ENCODE data around the gene DNAJB4. TPM values are rescaled to one million over a fixed set of nuclear protein-coding genes. Genes with fewer than 3 reads are reported as not detected.
"Not testable (repeated sequence)": the region's sequence is repeated elsewhere in the genome, so short reads cannot be mapped to it uniquely, and the experiment has no call there.

DNAJB4 gene
- total and polyA plus RNA-seq, 5 donors from 2014 or later = 7.6 to 34.4 (median 8.9) TPM

- H3K27ac Mint-ChIP-seq = no peak overlapping the region
- Histone ChIP-seq H3K27ac (ENCODE audit: insufficient read depth, low read length, poor library complexity, severe bottlenecking) (no peak overlapping the region), H3K9me3 (ENCODE audit: control insufficient read depth in 2 of 2, low read length in 2 of 2) (no peaks in the 10 kb centered on the region), H3K36me3 (ENCODE audit: control insufficient read depth, insufficient read depth, low read length) (no peaks in the 10 kb centered on the region), H3K27me3 (ENCODE audit: control insufficient read depth, insufficient read depth, low read length) (no peaks in the 10 kb centered on the region), H3K4me1 (ENCODE audit: control insufficient read depth, insufficient read depth, low read length, poor library complexity, severe bottlenecking) (no peaks in the 10 kb centered on the region), H3K4me3 (ENCODE audit: low read depth, low read length) (no peak overlapping the region)
- peak overlapping the region in 1 of 4 donors; percentile 0 for H3K4me3 Mint-ChIP-seq
- H3K36me3 Mint-ChIP-seq = peaks cover 17% of the 10 kb centered on the region
- no peaks in the 10 kb centered on the region for H3K27me3 Mint-ChIP-seq
- ATAC-seq (ENCODE audit: low read depth in 2 of 2) (no peak), DNase-seq (no peak)
- H3K9me3 Mint-ChIP-seq = no peaks in the 10 kb centered on the region
- peaks cover 18 to 27% (median 22%) of the 10 kb centered on the region in 4 donors for H3K4me1 Mint-ChIP-seq
These were observed 10.5 kb upstream of the DNAJB4 start for GRCh38 chr1:77994117-77994705.

GRCh38 chr1:77996734-77997133 is 8.0 kb upstream of the DNAJB4 start:
- DNase-seq = no peak
- Mint-ChIP-seq H3K9me3 (no peaks in the 10 kb centered on the region), H3K4me1 (peaks cover 0 to 5% (median 4%) of the 10 kb centered on the region in 4 donors), H3K4me3 (no peak overlapping the region), H3K36me3 (peaks cover 13% of the 10 kb centered on the region), H3K27ac (peak overlapping the region in 1 of 3 donors; percentile 69), H3K27me3 (no peaks in the 10 kb centered on the region)
- Histone ChIP-seq H3K27me3 (ENCODE audit: control insufficient read depth, insufficient read depth, low read length) (no peaks in the 10 kb centered on the region), H3K4me3 (ENCODE audit: low read depth, low read length) (no peak overlapping the region), H3K9me3 (ENCODE audit: control insufficient read depth in 2 of 2, low read length in 2 of 2) (no peaks in the 10 kb centered on the region), H3K4me1 (ENCODE audit: control insufficient read depth, insufficient read depth, low read length, poor library complexity, severe bottlenecking) (no peaks in the 10 kb centered on the region), H3K27ac (ENCODE audit: insufficient read depth, low read length, poor library complexity, severe bottlenecking) (no peak overlapping the region), H3K36me3 (ENCODE audit: control insufficient read depth, insufficient read depth, low read length) (no peaks in the 10 kb centered on the region)
- no peak for ATAC-seq (ENCODE audit: low read depth in 2 of 2)

- H3K4me3 ChIP-seq (ENCODE audit: low read depth, low read length); H3K4me3 Mint-ChIP-seq; H3K4me1 ChIP-seq (ENCODE audit: control insufficient read depth, insufficient read depth, low read length, poor library complexity, severe bottlenecking); DNase-seq; H3K9me3 Mint-ChIP-seq; H3K9me3 ChIP-seq (ENCODE audit: control insufficient read depth in 2 of 2, low read length in 2 of 2); ATAC-seq (ENCODE audit: low read depth in 2 of 2); H3K27me3 ChIP-seq (ENCODE audit: control insufficient read depth, insufficient read depth, low read length); H3K36me3 ChIP-seq (ENCODE audit: control insufficient read depth, insufficient read depth, low read length); H3K27me3 Mint-ChIP-seq; H3K27ac ChIP-seq (ENCODE audit: insufficient read depth, low read length, poor library complexity, severe bottlenecking): not testable (repeated sequence)
- Mint-ChIP-seq H3K4me1 (peaks cover 7 to 23% (median 17%) of the 10 kb centered on the region in 4 donors), H3K27ac (peak overlapping the region in 1 of 3 donors; percentile 87), H3K36me3 (peaks cover 11% of the 10 kb centered on the region)
These were observed 4.2 kb upstream of the DNAJB4 start for GRCh38 chr1:78000536-78000935.

GRCh38 chr1:78003070-78003746 is 1.5 kb upstream of the DNAJB4 start:
- Histone ChIP-seq H3K27ac (ENCODE audit: insufficient read depth, low read length, poor library complexity, severe bottlenecking) (peak overlapping the region; percentile 96), H3K4me1 (ENCODE audit: control insufficient read depth, insufficient read depth, low read length, poor library complexity, severe bottlenecking) (peaks cover 32% of the 10 kb centered on the region), H3K4me3 (ENCODE audit: low read depth, low read length) (peak overlapping the region; percentile 99), H3K9me3 (ENCODE audit: control insufficient read depth in 2 of 2, low read length in 2 of 2) (no peaks in the 10 kb centered on the region), H3K36me3 (ENCODE audit: control insufficient read depth, insufficient read depth, low read length) (no peaks in the 10 kb centered on the region), H3K27me3 (ENCODE audit: control insufficient read depth, insufficient read depth, low read length) (no peaks in the 10 kb centered on the region)
- no peak for ATAC-seq (ENCODE audit: low read depth in 2 of 2)
- Mint-ChIP-seq H3K4me3 (peak overlapping the region; percentile 10 to 92 (median 42)), H3K27ac (peak overlapping the region; percentile 45 to 96 (median 48)), H3K27me3 (peaks cover 5% of the 10 kb centered on the region), H3K36me3 (no peaks in the 10 kb centered on the region), H3K9me3 (no peaks in the 10 kb centered on the region), H3K4me1 (peaks cover 7 to 46% (median 24%) of the 10 kb centered on the region in 4 donors)
- DNase-seq = peak in 1 of 3 donors; percentile 34

GRCh38 chr1:78003882-78004718 is 639 bp upstream of the DNAJB4 start:
- Histone ChIP-seq H3K4me3 (ENCODE audit: low read depth, low read length) (peak overlapping the region; percentile 99), H3K36me3 (ENCODE audit: control insufficient read depth, insufficient read depth, low read length) (no peaks in the 10 kb centered on the region), H3K9me3 (ENCODE audit: control insufficient read depth in 2 of 2, low read length in 2 of 2) (no peaks in the 10 kb centered on the region), H3K4me1 (ENCODE audit: control insufficient read depth, insufficient read depth, low read length, poor library complexity, severe bottlenecking) (peaks cover 33% of the 10 kb centered on the region), H3K27ac (ENCODE audit: insufficient read depth, low read length, poor library complexity, severe bottlenecking) (peak overlapping the region; percentile 96), H3K27me3 (ENCODE audit: control insufficient read depth, insufficient read depth, low read length) (no peaks in the 10 kb centered on the region)
- H3K9me3 Mint-ChIP-seq = no peaks in the 10 kb centered on the region
- peak overlapping the region; percentile 96 to 100 (median 98) for H3K27ac Mint-ChIP-seq
- H3K36me3 Mint-ChIP-seq = no peaks in the 10 kb centered on the region
- ATAC-seq (ENCODE audit: low read depth in 2 of 2) (peak; percentile 8 to 13), DNase-seq (peak in 2 of 3 donors; percentile 30 to 75)
- peaks cover 5% of the 10 kb centered on the region for H3K27me3 Mint-ChIP-seq
- H3K4me1 Mint-ChIP-seq = peaks cover 8 to 51% (median 28%) of the 10 kb centered on the region in 4 donors
- peak overlapping the region; percentile 90 to 99 (median 92) for H3K4me3 Mint-ChIP-seq

GRCh38 chr1:78005448-78005722 is 646 bp downstream of the DNAJB4 start:
- DNase-seq = no peak

GRCh38 chr1:78005755-78006154 is 1.0 kb downstream of the DNAJB4 start:
- DNase-seq = peak in 1 of 3 donors; percentile 12
- Mint-ChIP-seq H3K4me1 (peaks cover 18 to 64% (median 35%) of the 10 kb centered on the region in 4 donors), H3K4me3 (peak overlapping the region; percentile 90 to 99 (median 92))

More at GRCh38 chr1:78005448-78005722, 646 bp downstream of the DNAJB4 start:
- Histone ChIP-seq H3K27me3 (ENCODE audit: control insufficient read depth, insufficient read depth, low read length) (no peaks in the 10 kb centered on the region), H3K4me1 (ENCODE audit: control insufficient read depth, insufficient read depth, low read length, poor library complexity, severe bottlenecking) (peaks cover 33% of the 10 kb centered on the region), H3K27ac (ENCODE audit: insufficient read depth, low read length, poor library complexity, severe bottlenecking) (peak overlapping the region; percentile 96), H3K4me3 (ENCODE audit: low read depth, low read length) (peak overlapping the region; percentile 99), H3K36me3 (ENCODE audit: control insufficient read depth, insufficient read depth, low read length) (no peaks in the 10 kb centered on the region), H3K9me3 (ENCODE audit: control insufficient read depth in 2 of 2, low read length in 2 of 2) (no peaks in the 10 kb centered on the region)
- Mint-ChIP-seq H3K4me3 (peak overlapping the region; percentile 90 to 99 (median 92)), H3K4me1 (peaks cover 15 to 61% (median 33%) of the 10 kb centered on the region in 4 donors), H3K27ac (peak overlapping the region; percentile 96 to 100 (median 98)), H3K36me3 (no peaks in the 10 kb centered on the region), H3K27me3 (peaks cover 5% of the 10 kb centered on the region), H3K9me3 (no peaks in the 10 kb centered on the region)
- no peak for ATAC-seq (ENCODE audit: low read depth in 2 of 2)

More at GRCh38 chr1:78005755-78006154, 1.0 kb downstream of the DNAJB4 start:
- no peaks in the 10 kb centered on the region for H3K27me3 ChIP-seq (ENCODE audit: control insufficient read depth, insufficient read depth, low read length)
- H3K9me3 ChIP-seq (ENCODE audit: control insufficient read depth in 2 of 2, low read length in 2 of 2) = no peaks in the 10 kb centered on the region
- peak overlapping the region in 2 of 3 donors; percentile 3 to 96 for H3K27ac Mint-ChIP-seq
- ATAC-seq (ENCODE audit: low read depth in 2 of 2) = no peak
- no peak overlapping the region for H3K27ac ChIP-seq (ENCODE audit: insufficient read depth, low read length, poor library complexity, severe bottlenecking)
- peaks cover 5% of the 10 kb centered on the region for H3K27me3 Mint-ChIP-seq
- H3K4me3 ChIP-seq (ENCODE audit: low read depth, low read length) = peak overlapping the region; percentile 99
- peaks cover 33% of the 10 kb centered on the region for H3K4me1 ChIP-seq (ENCODE audit: control insufficient read depth, insufficient read depth, low read length, poor library complexity, severe bottlenecking)
- H3K9me3 Mint-ChIP-seq = no peaks in the 10 kb centered on the region
- H3K36me3 Mint-ChIP-seq = no peaks in the 10 kb centered on the region
- no peaks in the 10 kb centered on the region for H3K36me3 ChIP-seq (ENCODE audit: control insufficient read depth, insufficient read depth, low read length)
